ENCODE data around the gene SPIRE1. TPM values are rescaled to one million over a fixed set of nuclear protein-coding genes. Genes with fewer than 3 reads are reported as not detected.
"Not testable (repeated sequence)": the region's sequence is repeated elsewhere in the genome, so short reads cannot be mapped to it uniquely, and the experiment has no call there.

SPIRE1 gene
- total RNA-seq, 1 experiment from 2014 or later, result 9.5 TPM

DNA sequence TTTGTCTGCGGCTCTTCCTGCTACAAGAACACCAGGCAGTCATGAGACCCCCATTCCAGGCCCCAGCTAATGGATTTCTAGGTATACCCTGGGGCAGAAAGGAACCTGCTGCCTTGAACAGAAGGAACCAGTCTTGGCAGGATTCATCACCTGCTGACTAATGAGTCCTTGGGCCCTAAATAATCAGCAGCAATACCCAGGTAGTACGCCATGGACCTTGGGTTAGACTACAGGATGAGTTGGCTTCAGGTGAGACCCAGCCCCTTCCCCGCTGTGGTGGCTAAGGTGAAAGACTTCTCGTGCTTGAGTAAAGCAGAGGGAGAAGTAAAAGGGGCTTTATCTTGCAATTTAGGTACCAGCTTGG is 105.0 kb downstream of the SPIRE1 start:
- no peaks in the 10 kb centered on the region for H3K36me3 Mint-ChIP-seq (ENCODE audit: insufficient read depth, unreplicated experiment)
- H3K4me3 Mint-ChIP-seq (ENCODE audit: unreplicated experiment), result no peak overlapping the region
- Histone ChIP-seq H3K9me3 (peaks cover 10% of the 10 kb centered on the region; the same call in 1 of the 2 replicates), H3K4me1 (no peaks in the 10 kb centered on the region), H3K36me3 (ENCODE audit: control insufficient read depth, insufficient read depth, low read length) (no peaks in the 10 kb centered on the region), H3K27me3 (replicated peaks; ENCODE audit: control insufficient read depth, insufficient read depth, low read length) (no peaks in the 10 kb centered on the region), H3K4me3 (ENCODE audit: low read depth, low read length) (no peak overlapping the region)
- ChIA-PET POLR2A (no interaction called here), CTCF (no interaction called here)
- intact Hi-C loops (cut with micrococcal nuclease; ENCODE audit: unreplicated experiment), result no loop called here
- TF ChIP-seq, protein P1, sequence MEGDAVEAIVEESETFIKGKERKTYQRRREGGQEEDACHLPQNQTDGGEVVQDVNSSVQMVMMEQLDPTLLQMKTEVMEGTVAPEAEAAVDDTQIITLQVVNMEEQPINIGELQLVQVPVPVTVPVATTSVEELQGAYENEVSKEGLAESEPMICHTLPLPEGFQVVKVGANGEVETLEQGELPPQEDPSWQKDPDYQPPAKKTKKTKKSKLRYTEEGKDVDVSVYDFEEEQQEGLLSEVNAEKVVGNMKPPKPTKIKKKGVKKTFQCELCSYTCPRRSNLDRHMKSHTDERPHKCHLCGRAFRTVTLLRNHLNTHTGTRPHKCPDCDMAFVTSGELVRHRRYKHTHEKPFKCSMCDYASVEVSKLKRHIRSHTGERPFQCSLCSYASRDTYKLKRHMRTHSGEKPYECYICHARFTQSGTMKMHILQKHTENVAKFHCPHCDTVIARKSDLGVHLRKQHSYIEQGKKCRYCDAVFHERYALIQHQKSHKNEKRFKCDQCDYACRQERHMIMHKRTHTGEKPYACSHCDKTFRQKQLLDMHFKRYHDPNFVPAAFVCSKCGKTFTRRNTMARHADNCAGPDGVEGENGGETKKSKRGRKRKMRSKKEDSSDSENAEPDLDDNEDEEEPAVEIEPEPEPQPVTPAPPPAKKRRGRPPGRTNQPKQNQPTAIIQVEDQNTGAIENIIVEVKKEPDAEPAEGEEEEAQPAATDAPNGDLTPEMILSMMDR (IDR thresholded peaks at IDR 0.05; ENCODE audit: insufficient read depth in 1 of 2, low read depth in 1 of 2, low read length in 1 of 2, severe bottlenecking in 1 of 2, unreplicated experiment in 1 of 2), result no peak
- no TSS peak for BruUV-seq (replicated peaks)
- H3K27ac Mint-ChIP-seq (ENCODE audit: unreplicated experiment), result no peak overlapping the region
- no peak for DNase-seq
- H3K27me3 Mint-ChIP-seq (ENCODE audit: insufficient read depth, unreplicated experiment), result no peaks in the 10 kb centered on the region
- H3K4me1 Mint-ChIP-seq (ENCODE audit: low read depth, unreplicated experiment), result no peaks in the 10 kb centered on the region
- H3K9me3 Mint-ChIP-seq (ENCODE audit: unreplicated experiment), result peaks cover 25% of the 10 kb centered on the region

DNA sequence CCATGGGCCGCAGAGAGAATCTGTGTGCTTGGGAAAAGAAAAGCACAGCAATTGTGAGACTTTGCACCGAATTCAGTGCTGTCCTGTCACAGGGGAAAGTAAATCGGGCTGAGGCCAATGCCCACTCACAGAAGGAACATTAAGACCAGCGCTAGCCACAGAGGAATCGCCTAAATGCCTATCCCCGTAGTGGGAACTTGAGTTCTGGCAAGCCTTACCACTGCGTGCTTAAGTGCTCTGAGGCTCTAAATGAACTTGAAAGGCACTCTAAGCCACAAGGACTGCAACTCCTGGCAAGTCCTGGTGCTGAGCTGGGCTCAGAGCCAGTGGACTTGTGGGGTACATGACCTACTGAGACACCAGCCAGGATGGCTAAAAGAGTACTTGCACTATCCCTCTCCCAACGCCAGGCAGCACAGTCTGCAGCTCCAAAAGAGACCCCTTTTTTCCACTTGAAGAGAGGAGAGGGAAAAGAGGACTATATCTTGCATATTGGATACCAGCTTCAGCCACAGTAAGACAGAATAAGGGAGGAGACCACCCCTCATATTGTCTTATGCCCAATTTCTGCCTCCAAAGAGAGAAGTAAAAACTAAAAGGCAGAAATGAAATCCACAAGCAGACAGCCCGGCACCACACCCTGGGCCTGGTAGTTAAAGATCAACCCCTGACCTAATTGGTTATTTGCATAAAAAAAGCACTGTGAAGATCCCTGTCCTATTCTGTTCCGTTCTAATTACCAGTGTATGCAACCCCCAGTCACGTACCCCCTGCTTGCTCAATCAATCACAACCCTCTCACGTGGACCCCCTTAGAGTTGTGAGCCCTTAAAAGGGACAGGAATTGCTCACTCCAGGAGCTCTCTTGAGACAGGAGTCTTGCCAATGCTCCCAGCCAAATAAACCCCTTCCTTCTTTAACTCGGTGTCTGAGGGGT is 105.7 kb downstream of the SPIRE1 start:
- H3K27me3 Mint-ChIP-seq (ENCODE audit: insufficient read depth, unreplicated experiment); H3K27ac Mint-ChIP-seq (ENCODE audit: unreplicated experiment); H3K9me3 ChIP-seq; CTCF ChIA-PET; H3K36me3 ChIP-seq (ENCODE audit: control insufficient read depth, insufficient read depth, low read length); H3K4me1 ChIP-seq; H3K4me1 Mint-ChIP-seq (ENCODE audit: low read depth, unreplicated experiment); DNase-seq; BruUV-seq (replicated peaks); H3K4me3 Mint-ChIP-seq (ENCODE audit: unreplicated experiment); intact Hi-C loops (cut with micrococcal nuclease; ENCODE audit: unreplicated experiment); POLR2A ChIA-PET; H3K36me3 Mint-ChIP-seq (ENCODE audit: insufficient read depth, unreplicated experiment); H3K4me3 ChIP-seq (ENCODE audit: low read depth, low read length); H3K27me3 ChIP-seq (replicated peaks; ENCODE audit: control insufficient read depth, insufficient read depth, low read length): not testable (repeated sequence)
- peaks cover 25% of the 10 kb centered on the region for H3K9me3 Mint-ChIP-seq (ENCODE audit: unreplicated experiment)

- H3K36me3 Mint-ChIP-seq (ENCODE audit: insufficient read depth, unreplicated experiment); H3K27me3 ChIP-seq (replicated peaks; ENCODE audit: control insufficient read depth, insufficient read depth, low read length); H3K9me3 ChIP-seq; CTCF ChIA-PET; POLR2A ChIA-PET; H3K4me3 ChIP-seq (ENCODE audit: low read depth, low read length); intact Hi-C loops (cut with micrococcal nuclease; ENCODE audit: unreplicated experiment); H3K4me1 ChIP-seq; H3K27me3 Mint-ChIP-seq (ENCODE audit: insufficient read depth, unreplicated experiment); H3K4me1 Mint-ChIP-seq (ENCODE audit: low read depth, unreplicated experiment); BruUV-seq (replicated peaks); H3K27ac Mint-ChIP-seq (ENCODE audit: unreplicated experiment); DNase-seq; H3K36me3 ChIP-seq (ENCODE audit: control insufficient read depth, insufficient read depth, low read length); H3K4me3 Mint-ChIP-seq (ENCODE audit: unreplicated experiment): not testable (repeated sequence)
- peaks cover 25% of the 10 kb centered on the region for H3K9me3 Mint-ChIP-seq (ENCODE audit: unreplicated experiment)
These were observed 106.4 kb downstream of the SPIRE1 start for GRCh38 chr18:12551466-12551865.

- Histone ChIP-seq H3K4me1 (no peaks in the 10 kb centered on the region), H3K36me3 (ENCODE audit: control insufficient read depth, insufficient read depth, low read length) (no peaks in the 10 kb centered on the region), H3K4me3 (ENCODE audit: low read depth, low read length) (no peak overlapping the region), H3K9me3 (peaks cover 16% of the 10 kb centered on the region), H3K27me3 (replicated peaks; ENCODE audit: control insufficient read depth, insufficient read depth, low read length) (no peaks in the 10 kb centered on the region)
- TF ChIP-seq, protein P1 (IDR thresholded peaks at IDR 0.05; ENCODE audit: insufficient read depth in 1 of 2, low read depth in 1 of 2, low read length in 1 of 2, severe bottlenecking in 1 of 2, unreplicated experiment in 1 of 2), result no peak
- intact Hi-C loops (cut with micrococcal nuclease; ENCODE audit: unreplicated experiment), result loop anchor here (5.0 kb wide), 1 partner anchor 114 kb away; the partner anchor contains the start of gene SPIRE1
- DNase-seq, result no peak
- Mint-ChIP-seq H3K27ac (ENCODE audit: unreplicated experiment) (no peak overlapping the region), H3K36me3 (ENCODE audit: insufficient read depth, unreplicated experiment) (no peaks in the 10 kb centered on the region), H3K9me3 (ENCODE audit: unreplicated experiment) (peaks cover 9% of the 10 kb centered on the region), H3K27me3 (ENCODE audit: insufficient read depth, unreplicated experiment) (no peaks in the 10 kb centered on the region), H3K4me3 (ENCODE audit: unreplicated experiment) (no peak overlapping the region), H3K4me1 (ENCODE audit: low read depth, unreplicated experiment) (no peaks in the 10 kb centered on the region)
- ChIA-PET POLR2A (no interaction called here), CTCF (interaction anchor here (1.0 kb wide), 1 partner anchor 68 kb away, joined by 4 read pairs; no protein-coding TSS in a partner anchor)
- BruUV-seq (replicated peaks), result no TSS peak
These were observed 114.2 kb downstream of the SPIRE1 start for GRCh38 chr18:12543697-12544096.
